ENCODE measurements around the gene LRRC4C. TPM values are rescaled to one million over a fixed set of nuclear protein-coding genes. Genes with fewer than 3 reads are reported as not detected.

LRRC4C gene
- total and polyA plus RNA-seq, 7 donors, result 0.98 to 5.4 (median 3.0) TPM; not detected in 1

GRCh38 chr11:41074318-41074717 is 385.1 kb downstream of the LRRC4C start:
- intact Hi-C loops (cut with DNase I), result no loop called here
- no peak overlapping the region for H3K27ac ChIP-seq
- no peak overlapping the region for H3K4me3 ChIP-seq
- no peaks in the 10 kb centered on the region for H3K36me3 ChIP-seq
- no peaks in the 10 kb centered on the region for H3K4me1 ChIP-seq
- H3K27me3 ChIP-seq, result no peaks in the 10 kb centered on the region
- TF ChIP-seq POLR2AphosphoS5 (IDR thresholded peaks at IDR 0.05) (no peak), POLR2A (IDR thresholded peaks at IDR 0.05) (no peak), EP300 (IDR thresholded peaks at IDR 0.05) (no peak), CTCF (IDR thresholded peaks at IDR 0.05) (no peak)
- DNase-seq, result no peak
- no peaks in the 10 kb centered on the region for H3K9me3 ChIP-seq

- Histone ChIP-seq H3K4me3 (no peak overlapping the region), H3K27me3 (no peaks in the 10 kb centered on the region), H3K9me3 (peaks cover 0 to 8% (median 1%) of the 10 kb centered on the region in 4 donors), H3K4me1 (no peaks in the 10 kb centered on the region), H3K36me3 (no peaks in the 10 kb centered on the region), H3K27ac (no peak overlapping the region)
- WGBS, 2 donors, result 81 to 82% methylated on average over 8 of the region's 8 CpGs
- DNase-seq, result peak; percentile 50
- no peak for TF ChIP-seq CTCF (IDR thresholded peaks at IDR 0.05)
- TF ChIP-seq EP300 (IDR thresholded peaks at IDR 0.05), result no peak
- no peak for TF ChIP-seq POLR2AphosphoS5 (IDR thresholded peaks at IDR 0.05)
- TF ChIP-seq POLR2A (IDR thresholded peaks at IDR 0.05), result no peak
- intact Hi-C loops (cut with DNase I), result no loop called here
Observed at GRCh38 chr11:41065432-41065831, 394.0 kb downstream of the LRRC4C start.

- no peaks in the 10 kb centered on the region for H3K4me1 ChIP-seq
- DNase-seq, result peak; percentile 52
- intact Hi-C loops (cut with DNase I), result no loop called here
- no peaks in the 10 kb centered on the region for H3K9me3 ChIP-seq
- H3K27me3 ChIP-seq, result no peaks in the 10 kb centered on the region
- no peak overlapping the region for H3K27ac ChIP-seq
- H3K4me3 ChIP-seq, result no peak overlapping the region
- no peak for TF ChIP-seq POLR2AphosphoS5 (IDR thresholded peaks at IDR 0.05)
- no peak for TF ChIP-seq POLR2A (IDR thresholded peaks at IDR 0.05)
- no peak for TF ChIP-seq EP300 (IDR thresholded peaks at IDR 0.05)
- no peak for TF ChIP-seq CTCF (IDR thresholded peaks at IDR 0.05)
- H3K36me3 ChIP-seq, result no peaks in the 10 kb centered on the region
- WGBS, 2 donors, result 88 to 89% methylated on average over 5 of the region's 5 CpGs
Observed at GRCh38 chr11:41058138-41058537, 401.3 kb downstream of the LRRC4C start.

- intact Hi-C loops (cut with DNase I), result no loop called here
- TF ChIP-seq CTCF (IDR thresholded peaks at IDR 0.05), result no peak
- TF ChIP-seq POLR2A (IDR thresholded peaks at IDR 0.05), result no peak
- TF ChIP-seq EP300 (IDR thresholded peaks at IDR 0.05), result no peak
- TF ChIP-seq POLR2AphosphoS5 (IDR thresholded peaks at IDR 0.05), result no peak
Observed at GRCh38 chr11:41056892-41057569, 402.4 kb downstream of the LRRC4C start.

GRCh38 chr11:41053894-41054293 is 405.6 kb downstream of the LRRC4C start:
- H3K4me3 ChIP-seq, result no peak overlapping the region
- no peak for DNase-seq
- no peak for TF ChIP-seq EP300 (IDR thresholded peaks at IDR 0.05)
- TF ChIP-seq POLR2AphosphoS5 (IDR thresholded peaks at IDR 0.05), result no peak
- no peak for TF ChIP-seq POLR2A (IDR thresholded peaks at IDR 0.05)
- no peak for TF ChIP-seq CTCF (IDR thresholded peaks at IDR 0.05)
- no peaks in the 10 kb centered on the region for H3K27me3 ChIP-seq
- no peak overlapping the region for H3K27ac ChIP-seq
- intact Hi-C loops (cut with DNase I), result no loop called here
- no peaks in the 10 kb centered on the region for H3K4me1 ChIP-seq
- no peaks in the 10 kb centered on the region for H3K36me3 ChIP-seq
- H3K9me3 ChIP-seq, result no peaks in the 10 kb centered on the region

More at GRCh38 chr11:41056892-41057569, 402.4 kb downstream of the LRRC4C start:
- no peaks in the 10 kb centered on the region for H3K36me3 ChIP-seq
- DNase-seq, result peak; percentile 50
- H3K27ac ChIP-seq, result no peak overlapping the region
- H3K27me3 ChIP-seq, result no peaks in the 10 kb centered on the region
- no peak overlapping the region for H3K4me3 ChIP-seq
- no peaks in the 10 kb centered on the region for H3K9me3 ChIP-seq
- 77 to 86% methylated on average over 11 of the region's 11 CpGs for WGBS, 2 donors
- no peaks in the 10 kb centered on the region for H3K4me1 ChIP-seq
